SK-N-SH (cell line): ENCODE measurements around the gene ZDHHC8. TPM values are rescaled to one million over a fixed set of nuclear protein-coding genes. Genes with fewer than 3 reads are reported as not detected.

ENCODE experiments used
- CTCF ChIA-PET: fragments of 300-600, 350-600 bp; formaldehyde crosslinking; extraction: SDS; loops from one replicate; lab custom pipeline; 2021; lab: Yijun Ruan, JAX
- POLR2A ChIA-PET: fragments of 350-600 bp; sonication (Branson Sonifier 250); formaldehyde crosslinking; extraction: SDS; loops from one replicate; lab custom pipeline; 2020; ENCODE audit warnings: antibody characterized with exemption, inconsistent platforms; lab: Yijun Ruan, JAX
- DNase-seq: peaks from one replicate; pipeline ENCODE4 v3.0.0; 2012
- H2AFZ ChIP-seq: fragments of 200-600 bp; sonication (generic); 2 replicates; pipeline ENCODE4 v1.8.1; 2016; ENCODE audit warnings: antibody characterized with exemption, mild to moderate bottlenecking, low read depth
- H3F3A ChIP-seq: fragments of 200-600 bp; sonication (generic); replicated peaks from 2 replicates; pipeline ENCODE3; 2016; ENCODE audit warnings: antibody characterized with exemption, mild to moderate bottlenecking; ENCODE audit not compliant: insufficient read depth
- H3K27ac ChIP-seq, 2 experiments: fragments of 200-500 bp in 1 of 2; fragments of 200-600 bp in 1 of 2; sonication (Bioruptor generic) in 1 of 2; sonication (generic), shearing (Covaris generic) in 1 of 2; 2 replicates each; pipeline versions ENCODE4 v1.5.1 to v1.6.1; 2014 to 2016; ENCODE audit warnings: low read depth in 2 of 2, inconsistent platforms in 1 of 2, low read length in 1 of 2, mild to moderate bottlenecking in 1 of 2, mixed read lengths in 1 of 2
- H3K27me3 ChIP-seq: fragments of 200-600 bp; sonication (generic), shearing (Covaris generic); 2 replicates; pipeline ENCODE4 v1.6.1; 2016; ENCODE audit warnings: mixed run types; ENCODE audit not compliant: insufficient read depth
- H3K36me3 ChIP-seq, 2 experiments: fragments of 200-500 bp in 1 of 2; fragments of 200-600 bp in 1 of 2; sonication (Bioruptor generic) in 1 of 2; sonication (generic) in 1 of 2; replicated peaks in 1 of 2; 2 replicates each; pipeline versions ENCODE3 to v1.5.1; 2014 to 2016; ENCODE audit warnings: low read length in 1 of 2, mild to moderate bottlenecking in 1 of 2; ENCODE audit not compliant: insufficient read depth in 2 of 2, control insufficient read depth in 1 of 2
- H3K4me1 ChIP-seq, 2 experiments: fragments of 200-500 bp in 1 of 2; fragments of 200-600 bp in 1 of 2; sonication (Bioruptor generic) in 1 of 2; sonication (generic), shearing (Covaris generic) in 1 of 2; 2 replicates each; pipeline versions ENCODE4 v1.5.1 to v1.6.1; 2014 to 2016; ENCODE audit warnings: low read depth in 1 of 2, low read length in 1 of 2, mixed run types in 1 of 2; ENCODE audit not compliant: insufficient read depth in 2 of 2, control insufficient read depth in 1 of 2
- H3K4me2 ChIP-seq: fragments of 200-600 bp; sonication (generic), shearing (Covaris generic); 2 replicates; pipeline ENCODE4 v1.6.1; 2017; ENCODE audit warnings: mixed run types
- H3K4me3 ChIP-seq, 2 experiments: fragments of 200-500 bp in 1 of 2; fragments of 200-600 bp in 1 of 2; sonication (Bioruptor generic) in 1 of 2; sonication (generic), shearing (Covaris generic) in 1 of 2; 2 replicates each; pipeline versions ENCODE4 v1.5.1 to v1.8.1; 2014 to 2016; ENCODE audit warnings: low read depth in 2 of 2, inconsistent platforms in 1 of 2, low read length in 1 of 2, mild to moderate bottlenecking in 1 of 2, mixed read lengths in 1 of 2, moderate library complexity in 1 of 2
- H3K79me2 ChIP-seq: fragments of 200-600 bp; sonication (generic); 2 replicates; pipeline ENCODE4 v1.8.1; 2017; ENCODE audit warnings: mild to moderate bottlenecking; ENCODE audit not compliant: insufficient read depth
- H3K9ac ChIP-seq: fragments of 200-600 bp; sonication (generic); 2 replicates; pipeline ENCODE4 v1.6.1; 2017; ENCODE audit warnings: mixed run types
- H3K9me2 ChIP-seq: fragments of 200-600 bp; sonication (generic); 2 replicates; pipeline ENCODE4 v1.6.1; 2017; ENCODE audit warnings: mixed run types
- H3K9me3 ChIP-seq: fragments of 200-600 bp; sonication (generic); 2 replicates; pipeline ENCODE4 v1.6.1; 2017; ENCODE audit warnings: mixed run types, mild to moderate bottlenecking, moderate library complexity
- H4K20me1 ChIP-seq: fragments of 200-600 bp; sonication (generic); 2 replicates; pipeline ENCODE4 v1.6.1; 2017; ENCODE audit warnings: mild to moderate bottlenecking, mixed run types; ENCODE audit not compliant: insufficient read depth
- CHD2 ChIP-seq: fragments of 150-350 bp; IDR thresholded peaks from 2 replicates; pipeline ENCODE4 v1.6.1; 2018; ENCODE audit warnings: low read length; ENCODE audit not compliant: partially characterized antibody
- EZH2phosphoT487 ChIP-seq: fragments of 200-600 bp; sonication (generic); IDR thresholded peaks from 2 replicates; pipeline ENCODE4 v1.6.1; 2017; ENCODE audit warnings: low read depth, mixed run types, mild to moderate bottlenecking, antibody characterized with exemption, moderate library complexity, borderline replicate concordance
- FOXJ3 ChIP-seq: sonication (generic); formaldehyde crosslinking; IDR thresholded peaks from 2 replicates; pipeline ENCODE4 v1.5.1; 2020; ENCODE audit warnings: mild to moderate bottlenecking, missing genetic modification reagents
- MAX ChIP-seq: IDR thresholded peaks from 2 replicates; pipeline ENCODE4 v1.4.0; 2012; ENCODE audit warnings: low read depth
- RFX5 ChIP-seq: IDR thresholded peaks from 2 replicates; pipeline ENCODE4 v1.6.1; 2012; ENCODE audit warnings: mild to moderate bottlenecking, improper control_type of control experiment, low read length
- RXRA ChIP-seq: IDR thresholded peaks from 2 replicates; pipeline ENCODE4 v1.4.0; 2012; ENCODE audit warnings: low read depth, mild to moderate bottlenecking, borderline replicate concordance
- TCF12 ChIP-seq: IDR thresholded peaks from 2 replicates; pipeline ENCODE4 v1.4.0; 2012
- USF1 ChIP-seq: IDR thresholded peaks from 2 replicates; pipeline ENCODE4 v1.4.0; 2012; ENCODE audit warnings: low read depth, borderline replicate concordance
- USF2 ChIP-seq: fragments of 150-350 bp; IDR thresholded peaks from 2 replicates; pipeline ENCODE4 v1.6.1; 2017; ENCODE audit warnings: antibody characterized with exemption, low read length, low read depth, borderline replicate concordance
- YY1 ChIP-seq: IDR thresholded peaks from 2 replicates; pipeline ENCODE4 v1.4.0; 2012; ENCODE audit warnings: low read depth, mild to moderate bottlenecking
- WGBS: methylation state at CpG from one replicate; pipeline ENCODE4 v1.1.6; 2017; ENCODE audit warnings: low lambda C conversion rate; 5-methylcytosine and 5-hydroxymethylcytosine counted together
- polyA plus RNA-seq, 3 experiments: library from polyadenylated mRNA; depleted of rRNA; stranded (reverse); fragments of >200 nt; gene quantifications; 2 replicates each; pipeline ENCODE4 v1.2.3, GENCODE V29; 2012

The ZDHHC8 gene
- polyA plus RNA-seq, 1 of the 3 experiments (the other 2 are of a cell fraction), result 65.3 TPM

GRCh38 chr22:20094197-20094807, 37.3 kb upstream of the ZDHHC8 start:
- no peak for TF ChIP-seq CHD2
- no peak for TF ChIP-seq FOXJ3
- no peak for TF ChIP-seq MAX
- no peak for TF ChIP-seq EZH2phosphoT487
- no peak for TF ChIP-seq USF1
- no peak for TF ChIP-seq RFX5
- Histone ChIP-seq H3K4me3 (no peak overlapping the region), H3K36me3 (peaks cover 73 to 85% of the 10 kb centered on the region in 2 experiments), H4K20me1 (peaks cover under 1% of the 10 kb centered on the region; the same call in 1 of the 2 replicates), H3K27me3 (no peaks in the 10 kb centered on the region), H3K79me2 (peaks cover 68% of the 10 kb centered on the region), H3K9ac (no peak overlapping the region), H2AFZ (no peak overlapping the region), H3K9me3 (no peaks in the 10 kb centered on the region), H3K4me1 (no peaks in the 10 kb centered on the region; a peak in 1 of 4 replicates), H3F3A (peaks cover 14% of the 10 kb centered on the region), H3K9me2 (no peaks in the 10 kb centered on the region), H3K4me2 (no peak overlapping the region), H3K27ac (no peak overlapping the region)
- DNase-seq, result no peak
- WGBS, result 95% methylated on average over 14 of the region's 15 CpGs
- ChIA-PET CTCF (interaction anchor here (1.1 to 2.0 kb wide), 6 partner anchors 9 to 141 kb away, joined by 3 to 7 read pairs (median 4); no protein-coding TSS in a partner anchor), POLR2A (no interaction called here)

GRCh38 chr22:20095521-20095920, 36.1 kb upstream of the ZDHHC8 start:
- H3K4me3 ChIP-seq, result no peak overlapping the region
- no peak overlapping the region for H2AFZ ChIP-seq
- ChIA-PET POLR2A (no interaction called here), CTCF (interaction anchor here (1.5 to 2.0 kb wide), 3 partner anchors 14 to 16 kb away, joined by 4 to 7 read pairs (median 5); no protein-coding TSS in a partner anchor)
- TF ChIP-seq RXRA, result no peak
- TF ChIP-seq USF2, result no peak
- no peak for TF ChIP-seq TCF12
- no peak for TF ChIP-seq YY1
- H3K4me2 ChIP-seq, result no peak overlapping the region
- DNase-seq, result no peak
- no peaks in the 10 kb centered on the region for H3K4me1 ChIP-seq
- no peaks in the 10 kb centered on the region for H3K9me3 ChIP-seq
- H3F3A ChIP-seq, result peaks cover 14% of the 10 kb centered on the region
- H3K79me2 ChIP-seq, result peaks cover 79% of the 10 kb centered on the region
- no peak overlapping the region for H3K27ac ChIP-seq
- H3K9me2 ChIP-seq, result no peaks in the 10 kb centered on the region
- H4K20me1 ChIP-seq, result no peaks in the 10 kb centered on the region; the same call in 1 of the 2 replicates
- H3K9ac ChIP-seq, result no peak overlapping the region
- H3K36me3 ChIP-seq, result peaks cover 78 to 82% of the 10 kb centered on the region in 2 experiments
- WGBS, result 96% methylated on average over 4 of the region's 4 CpGs
- no peaks in the 10 kb centered on the region for H3K27me3 ChIP-seq
